ENCODE data around the gene PDCD1. TPM values are rescaled to one million over a fixed set of nuclear protein-coding genes. Genes with fewer than 3 reads are reported as not detected.

The PDCD1 gene
- total and polyA plus RNA-seq, 2 donors (not counting 1 experiment from before 2014, with no cell fraction given) = not detected

- Histone ChIP-seq H3K27me3 (ENCODE audit: control insufficient read depth, insufficient read depth, low read length) (no peaks in the 10 kb centered on the region), H3K27ac (ENCODE audit: insufficient read depth, low read length) (no peak overlapping the region), H3K4me1 (ENCODE audit: control insufficient read depth, extremely low read depth, insufficient read depth, low read length) (no peaks in the 10 kb centered on the region), H3K79me2 (ENCODE audit: control insufficient read depth, insufficient read depth, low read length) (no peaks in the 10 kb centered on the region), H3K4me3 (replicated peaks in 1 of 4; ENCODE audit: control extremely low read depth in 1 of 4, insufficient read depth in 1 of 4, low read depth in 3 of 4, low read length in 4 of 4) (no peak overlapping the region), H3K9me3 (ENCODE audit: control insufficient read depth, insufficient read depth, low read depth, low read length) (no peaks in the 10 kb centered on the region), H2AFZ (ENCODE audit: low read length) (no peak overlapping the region), H3K9ac (ENCODE audit: insufficient read depth, low read length) (no peak overlapping the region), H4K20me1 (ENCODE audit: control insufficient read depth, extremely low read depth, insufficient read depth, low read length) (no peaks in the 10 kb centered on the region), H3K36me3 (ENCODE audit: control insufficient read depth, insufficient read depth, low read length) (no peaks in the 10 kb centered on the region), H3K4me2 (ENCODE audit: extremely low read depth, insufficient read depth, low read length) (no peak overlapping the region)
- TF ChIP-seq, protein P1, sequence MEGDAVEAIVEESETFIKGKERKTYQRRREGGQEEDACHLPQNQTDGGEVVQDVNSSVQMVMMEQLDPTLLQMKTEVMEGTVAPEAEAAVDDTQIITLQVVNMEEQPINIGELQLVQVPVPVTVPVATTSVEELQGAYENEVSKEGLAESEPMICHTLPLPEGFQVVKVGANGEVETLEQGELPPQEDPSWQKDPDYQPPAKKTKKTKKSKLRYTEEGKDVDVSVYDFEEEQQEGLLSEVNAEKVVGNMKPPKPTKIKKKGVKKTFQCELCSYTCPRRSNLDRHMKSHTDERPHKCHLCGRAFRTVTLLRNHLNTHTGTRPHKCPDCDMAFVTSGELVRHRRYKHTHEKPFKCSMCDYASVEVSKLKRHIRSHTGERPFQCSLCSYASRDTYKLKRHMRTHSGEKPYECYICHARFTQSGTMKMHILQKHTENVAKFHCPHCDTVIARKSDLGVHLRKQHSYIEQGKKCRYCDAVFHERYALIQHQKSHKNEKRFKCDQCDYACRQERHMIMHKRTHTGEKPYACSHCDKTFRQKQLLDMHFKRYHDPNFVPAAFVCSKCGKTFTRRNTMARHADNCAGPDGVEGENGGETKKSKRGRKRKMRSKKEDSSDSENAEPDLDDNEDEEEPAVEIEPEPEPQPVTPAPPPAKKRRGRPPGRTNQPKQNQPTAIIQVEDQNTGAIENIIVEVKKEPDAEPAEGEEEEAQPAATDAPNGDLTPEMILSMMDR (conservative IDR thresholded peaks at IDR 0.05 in 1 of 2, IDR thresholded peaks at IDR 0.05 in 1 of 2; ENCODE audit: low read depth in 1 of 2, low read length in 2 of 2) = no peak
- TF ChIP-seq EZH2 (IDR thresholded peaks at IDR 0.05; ENCODE audit: low read length, missing control alignments) = no peak
- no peak for DNase-seq (ENCODE audit: low read depth in 2 of 2)
Observed at GRCh38 chr2:241814643-241815476, 43.8 kb downstream of the PDCD1 start.

DNA sequence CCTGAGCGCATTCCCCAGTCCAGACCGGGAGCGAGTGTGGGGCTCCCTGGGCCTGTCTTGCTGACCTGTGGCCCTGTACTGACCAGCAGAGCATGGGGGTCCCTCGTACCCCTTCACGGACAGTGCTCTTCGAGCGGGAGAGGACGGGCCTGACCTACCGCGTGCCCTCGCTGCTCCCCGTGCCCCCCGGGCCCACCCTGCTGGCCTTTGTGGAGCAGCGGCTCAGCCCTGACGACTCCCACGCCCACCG lies 44.4 kb downstream of the PDCD1 start:
- no peaks in the 10 kb centered on the region for H3K36me3 ChIP-seq (ENCODE audit: control insufficient read depth, insufficient read depth, low read length)
- H3K27me3 ChIP-seq (ENCODE audit: control insufficient read depth, insufficient read depth, low read length) = no peaks in the 10 kb centered on the region
- H3K27ac ChIP-seq (ENCODE audit: insufficient read depth, low read length) = no peak overlapping the region
- no peak for DNase-seq (ENCODE audit: low read depth in 2 of 2)
- no peak overlapping the region for H2AFZ ChIP-seq (ENCODE audit: low read length)
- no peaks in the 10 kb centered on the region for H3K9me3 ChIP-seq (ENCODE audit: control insufficient read depth, insufficient read depth, low read depth, low read length)
- no peak for TF ChIP-seq EZH2 (IDR thresholded peaks at IDR 0.05; ENCODE audit: low read length, missing control alignments)
- TF ChIP-seq, protein P1 (conservative IDR thresholded peaks at IDR 0.05 in 1 of 2, IDR thresholded peaks at IDR 0.05 in 1 of 2; ENCODE audit: low read depth in 1 of 2, low read length in 2 of 2) = no peak
- H3K9ac ChIP-seq (ENCODE audit: insufficient read depth, low read length) = no peak overlapping the region
- no peaks in the 10 kb centered on the region for H3K4me1 ChIP-seq (ENCODE audit: control insufficient read depth, extremely low read depth, insufficient read depth, low read length)
- no peak overlapping the region for H3K4me2 ChIP-seq (ENCODE audit: extremely low read depth, insufficient read depth, low read length)
- H3K4me3 ChIP-seq (replicated peaks in 1 of 4; ENCODE audit: control extremely low read depth in 1 of 4, insufficient read depth in 1 of 4, low read depth in 3 of 4, low read length in 4 of 4) = no peak overlapping the region
- no peaks in the 10 kb centered on the region for H3K79me2 ChIP-seq (ENCODE audit: control insufficient read depth, insufficient read depth, low read length)
- H4K20me1 ChIP-seq (ENCODE audit: control insufficient read depth, extremely low read depth, insufficient read depth, low read length) = no peaks in the 10 kb centered on the region

GRCh38 chr2:241813644-241814392 lies 44.9 kb downstream of the PDCD1 start:
- Histone ChIP-seq H3K79me2 (ENCODE audit: control insufficient read depth, insufficient read depth, low read length) (no peaks in the 10 kb centered on the region), H3K27me3 (ENCODE audit: control insufficient read depth, insufficient read depth, low read length) (no peaks in the 10 kb centered on the region), H3K4me1 (ENCODE audit: control insufficient read depth, extremely low read depth, insufficient read depth, low read length) (no peaks in the 10 kb centered on the region), H3K9me3 (ENCODE audit: control insufficient read depth, insufficient read depth, low read depth, low read length) (no peaks in the 10 kb centered on the region), H3K27ac (ENCODE audit: insufficient read depth, low read length) (no peak overlapping the region), H3K4me2 (ENCODE audit: extremely low read depth, insufficient read depth, low read length) (no peak overlapping the region), H2AFZ (ENCODE audit: low read length) (no peak overlapping the region), H3K36me3 (ENCODE audit: control insufficient read depth, insufficient read depth, low read length) (no peaks in the 10 kb centered on the region), H3K9ac (ENCODE audit: insufficient read depth, low read length) (no peak overlapping the region), H4K20me1 (ENCODE audit: control insufficient read depth, extremely low read depth, insufficient read depth, low read length) (no peaks in the 10 kb centered on the region), H3K4me3 (replicated peaks in 1 of 4; ENCODE audit: control extremely low read depth in 1 of 4, insufficient read depth in 1 of 4, low read depth in 3 of 4, low read length in 4 of 4) (no peak overlapping the region)
- no peak for TF ChIP-seq EZH2 (IDR thresholded peaks at IDR 0.05; ENCODE audit: low read length, missing control alignments)
- TF ChIP-seq, protein P1 (conservative IDR thresholded peaks at IDR 0.05 in 1 of 2, IDR thresholded peaks at IDR 0.05 in 1 of 2; ENCODE audit: low read depth in 1 of 2, low read length in 2 of 2) = no peak
- DNase-seq (ENCODE audit: low read depth in 2 of 2) = no peak
